Measurements from ENCODE around the gene ILDR2.

ILDR2 gene

DNA sequence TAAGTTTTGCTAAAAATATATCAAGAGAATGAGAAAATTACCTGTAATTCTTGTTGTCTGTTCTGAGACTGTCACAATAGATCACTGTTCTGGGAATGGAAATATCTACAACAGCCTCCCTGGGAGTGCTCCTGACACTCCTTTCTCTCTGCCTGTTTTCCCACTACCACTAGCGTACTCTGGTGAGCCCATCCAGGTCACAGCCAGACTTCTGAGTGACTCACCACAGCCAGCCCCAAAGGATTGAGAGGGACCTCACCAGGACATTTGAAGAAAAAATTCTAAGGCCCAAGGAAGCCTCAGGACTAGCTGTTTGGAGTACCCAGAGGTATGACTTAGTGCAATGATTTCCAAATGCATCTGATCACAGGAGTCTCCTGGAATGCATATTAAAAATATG, 60.3 kb downstream of the ILDR2 start:
- DNase-seq (ENCODE audit: low read depth in 1 of 2, low spot score in 1 of 2) = no peak
- Histone ChIP-seq H3K27ac (replicated peaks) (no peak overlapping the region), H3K27me3 (ENCODE audit: insufficient read depth, poor library complexity, severe bottlenecking) (no peaks in the 10 kb centered on the region), H3K4me3 (replicated peaks; ENCODE audit: insufficient read depth, low read length) (no peak overlapping the region)
- no peak for TF ChIP-seq SPI1 (IDR thresholded peaks at IDR 0.05; ENCODE audit: borderline replicate concordance, low read depth)
- TF ChIP-seq POLR2AphosphoS5 (IDR thresholded peaks at IDR 0.05; ENCODE audit: low read depth) = no peak
- TF ChIP-seq GABPA (IDR thresholded peaks at IDR 0.05; ENCODE audit: low read depth) = no peak
- no peak for TF ChIP-seq CTCF (IDR thresholded peaks at IDR 0.05; ENCODE audit: insufficient read depth, low read length)
- TF ChIP-seq, protein P1, sequence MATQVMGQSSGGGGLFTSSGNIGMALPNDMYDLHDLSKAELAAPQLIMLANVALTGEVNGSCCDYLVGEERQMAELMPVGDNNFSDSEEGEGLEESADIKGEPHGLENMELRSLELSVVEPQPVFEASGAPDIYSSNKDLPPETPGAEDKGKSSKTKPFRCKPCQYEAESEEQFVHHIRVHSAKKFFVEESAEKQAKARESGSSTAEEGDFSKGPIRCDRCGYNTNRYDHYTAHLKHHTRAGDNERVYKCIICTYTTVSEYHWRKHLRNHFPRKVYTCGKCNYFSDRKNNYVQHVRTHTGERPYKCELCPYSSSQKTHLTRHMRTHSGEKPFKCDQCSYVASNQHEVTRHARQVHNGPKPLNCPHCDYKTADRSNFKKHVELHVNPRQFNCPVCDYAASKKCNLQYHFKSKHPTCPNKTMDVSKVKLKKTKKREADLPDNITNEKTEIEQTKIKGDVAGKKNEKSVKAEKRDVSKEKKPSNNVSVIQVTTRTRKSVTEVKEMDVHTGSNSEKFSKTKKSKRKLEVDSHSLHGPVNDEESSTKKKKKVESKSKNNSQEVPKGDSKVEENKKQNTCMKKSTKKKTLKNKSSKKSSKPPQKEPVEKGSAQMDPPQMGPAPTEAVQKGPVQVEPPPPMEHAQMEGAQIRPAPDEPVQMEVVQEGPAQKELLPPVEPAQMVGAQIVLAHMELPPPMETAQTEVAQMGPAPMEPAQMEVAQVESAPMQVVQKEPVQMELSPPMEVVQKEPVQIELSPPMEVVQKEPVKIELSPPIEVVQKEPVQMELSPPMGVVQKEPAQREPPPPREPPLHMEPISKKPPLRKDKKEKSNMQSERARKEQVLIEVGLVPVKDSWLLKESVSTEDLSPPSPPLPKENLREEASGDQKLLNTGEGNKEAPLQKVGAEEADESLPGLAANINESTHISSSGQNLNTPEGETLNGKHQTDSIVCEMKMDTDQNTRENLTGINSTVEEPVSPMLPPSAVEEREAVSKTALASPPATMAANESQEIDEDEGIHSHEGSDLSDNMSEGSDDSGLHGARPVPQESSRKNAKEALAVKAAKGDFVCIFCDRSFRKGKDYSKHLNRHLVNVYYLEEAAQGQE (IDR thresholded peaks at IDR 0.05; ENCODE audit: insufficient replicate concordance, low read depth) = no peak

- TF ChIP-seq, protein P1 (IDR thresholded peaks at IDR 0.05; ENCODE audit: insufficient replicate concordance, low read depth) = no peak
- no peak for TF ChIP-seq SPI1 (IDR thresholded peaks at IDR 0.05; ENCODE audit: borderline replicate concordance, low read depth)
- TF ChIP-seq POLR2AphosphoS5 (IDR thresholded peaks at IDR 0.05; ENCODE audit: low read depth) = no peak
- TF ChIP-seq GABPA (IDR thresholded peaks at IDR 0.05; ENCODE audit: low read depth) = no peak
- no peak for TF ChIP-seq CTCF (IDR thresholded peaks at IDR 0.05; ENCODE audit: insufficient read depth, low read length)
- no peak overlapping the region for H3K27ac ChIP-seq (replicated peaks)
- no peaks in the 10 kb centered on the region for H3K27me3 ChIP-seq (ENCODE audit: insufficient read depth, poor library complexity, severe bottlenecking)
- DNase-seq (ENCODE audit: low read depth in 1 of 2, low spot score in 1 of 2) = no peak
- H3K4me3 ChIP-seq (replicated peaks; ENCODE audit: insufficient read depth, low read length) = no peak overlapping the region
These were observed 61.2 kb downstream of the ILDR2 start for GRCh38 chr1:166914111-166914510.

- Histone ChIP-seq H3K4me3 (replicated peaks; ENCODE audit: insufficient read depth, low read length) (no peak overlapping the region), H3K27ac (replicated peaks) (no peak overlapping the region), H3K27me3 (ENCODE audit: insufficient read depth, poor library complexity, severe bottlenecking) (no peaks in the 10 kb centered on the region)
- TF ChIP-seq POLR2AphosphoS5 (IDR thresholded peaks at IDR 0.05; ENCODE audit: low read depth) (no peak), GABPA (IDR thresholded peaks at IDR 0.05; ENCODE audit: low read depth) (no peak), SPI1 (IDR thresholded peaks at IDR 0.05; ENCODE audit: borderline replicate concordance, low read depth) (no peak), CTCF (IDR thresholded peaks at IDR 0.05; ENCODE audit: insufficient read depth, low read length) (no peak)
- TF ChIP-seq, protein P1 (IDR thresholded peaks at IDR 0.05; ENCODE audit: insufficient replicate concordance, low read depth) = no peak
- DNase-seq (ENCODE audit: low read depth in 1 of 2, low spot score in 1 of 2) = no peak
These were observed 63.7 kb downstream of the ILDR2 start for GRCh38 chr1:166911624-166912023.
